DND-41 (cell line): ENCODE results near the gene C14orf93.

ENCODE experiments used
- ATAC-seq: fragments of 200-7000 bp; cut with Tn5 transposase; 3 replicates; pipeline ENCODE4 v1.9.1; 2021; ENCODE audit warnings: low read depth; ENCODE audit not compliant: insufficient read depth
- DNase-seq: peaks from one replicate; pipeline ENCODE4 v3.0.0-alpha.2; 2020
- H2AFZ ChIP-seq: 2 replicates; pipeline ENCODE4 v1.6.0; 2012; ENCODE audit warnings: low read depth, low read length
- H3K27ac ChIP-seq: 2 replicates; pipeline ENCODE4 v1.5.1; 2012; ENCODE audit warnings: low read length, inconsistent platforms
- H3K27me3 ChIP-seq: fragments of 200-600 bp; sonication (generic); 2 replicates; pipeline ENCODE4 v1.6.0; 2012; ENCODE audit warnings: low read length, mild to moderate bottlenecking, inconsistent platforms; ENCODE audit not compliant: insufficient read depth, poor library complexity
- H3K36me3 ChIP-seq: 2 replicates; pipeline ENCODE4 v1.5.1; 2012; ENCODE audit warnings: low read length, inconsistent platforms; ENCODE audit not compliant: insufficient read depth
- H3K4me1 ChIP-seq: 2 replicates; pipeline ENCODE4 v1.5.1; 2012; ENCODE audit warnings: mild to moderate bottlenecking, low read length; ENCODE audit not compliant: insufficient read depth
- H3K4me2 ChIP-seq: 2 replicates; pipeline ENCODE4 v1.6.0; 2012; ENCODE audit warnings: mild to moderate bottlenecking, moderate library complexity, low read length, inconsistent platforms; ENCODE audit not compliant: insufficient read depth
- H3K4me3 ChIP-seq, 2 experiments: fragments of 200-600 bp in 1 of 2; shearing (Covaris generic) in 1 of 2; 2 replicates each; pipeline ENCODE4 v1.5.1; 2012 to 2016; ENCODE audit warnings: inconsistent platforms in 2 of 2, low read length in 2 of 2, mild to moderate bottlenecking in 2 of 2, low read depth in 1 of 2, moderate library complexity in 1 of 2
- H3K79me2 ChIP-seq: 2 replicates; pipeline ENCODE4 v1.6.0; 2012; ENCODE audit warnings: low read length, inconsistent platforms; ENCODE audit not compliant: insufficient read depth
- H3K9ac ChIP-seq: 2 replicates; pipeline ENCODE4 v1.6.0; 2012; ENCODE audit warnings: low read depth, mild to moderate bottlenecking, inconsistent platforms, low read length, moderate library complexity
- H3K9me3 ChIP-seq: 2 replicates; pipeline ENCODE4 v1.5.1; 2012; ENCODE audit warnings: low read length, moderate library complexity, mild to moderate bottlenecking, inconsistent platforms; ENCODE audit not compliant: insufficient read depth, severe bottlenecking
- H4K20me1 ChIP-seq: 2 replicates; pipeline ENCODE4 v1.6.0; 2012; ENCODE audit warnings: low read length; ENCODE audit not compliant: insufficient read depth
- CTCF ChIP-seq: IDR thresholded peaks from 2 replicates; pipeline ENCODE4 v1.5.1; 2012; ENCODE audit warnings: borderline replicate concordance, low read length, moderate library complexity, mild to moderate bottlenecking; ENCODE audit not compliant: poor library complexity, severe bottlenecking; ENCODE audit errors: extremely low read depth
- EZH2 ChIP-seq: IDR thresholded peaks from 3 replicates; pipeline ENCODE4 v1.6.1; 2012; ENCODE audit warnings: borderline replicate concordance, low read depth, mild to moderate bottlenecking, moderate library complexity, low read length, inconsistent platforms; ENCODE audit not compliant: severe bottlenecking

Gene C14orf93

GRCh38 chr14:23021434-23021833, 11.5 kb upstream of the C14orf93 start:
- Histone ChIP-seq H3K36me3 (peaks cover 24% of the 10 kb centered on the region), H3K9ac (no peak overlapping the region), H2AFZ (no peak overlapping the region), H3K27me3 (no peaks in the 10 kb centered on the region), H3K9me3 (no peaks in the 10 kb centered on the region), H3K79me2 (no peaks in the 10 kb centered on the region), H3K4me1 (no peaks in the 10 kb centered on the region), H4K20me1 (peaks cover 6% of the 10 kb centered on the region; the same call in 1 of the 2 replicates), H3K4me2 (no peak overlapping the region), H3K27ac (no peak overlapping the region), H3K4me3 (no peak overlapping the region)
- no peak for DNase-seq
- TF ChIP-seq CTCF (no peak), EZH2 (no peak)
- ATAC-seq = no peak

DNA sequence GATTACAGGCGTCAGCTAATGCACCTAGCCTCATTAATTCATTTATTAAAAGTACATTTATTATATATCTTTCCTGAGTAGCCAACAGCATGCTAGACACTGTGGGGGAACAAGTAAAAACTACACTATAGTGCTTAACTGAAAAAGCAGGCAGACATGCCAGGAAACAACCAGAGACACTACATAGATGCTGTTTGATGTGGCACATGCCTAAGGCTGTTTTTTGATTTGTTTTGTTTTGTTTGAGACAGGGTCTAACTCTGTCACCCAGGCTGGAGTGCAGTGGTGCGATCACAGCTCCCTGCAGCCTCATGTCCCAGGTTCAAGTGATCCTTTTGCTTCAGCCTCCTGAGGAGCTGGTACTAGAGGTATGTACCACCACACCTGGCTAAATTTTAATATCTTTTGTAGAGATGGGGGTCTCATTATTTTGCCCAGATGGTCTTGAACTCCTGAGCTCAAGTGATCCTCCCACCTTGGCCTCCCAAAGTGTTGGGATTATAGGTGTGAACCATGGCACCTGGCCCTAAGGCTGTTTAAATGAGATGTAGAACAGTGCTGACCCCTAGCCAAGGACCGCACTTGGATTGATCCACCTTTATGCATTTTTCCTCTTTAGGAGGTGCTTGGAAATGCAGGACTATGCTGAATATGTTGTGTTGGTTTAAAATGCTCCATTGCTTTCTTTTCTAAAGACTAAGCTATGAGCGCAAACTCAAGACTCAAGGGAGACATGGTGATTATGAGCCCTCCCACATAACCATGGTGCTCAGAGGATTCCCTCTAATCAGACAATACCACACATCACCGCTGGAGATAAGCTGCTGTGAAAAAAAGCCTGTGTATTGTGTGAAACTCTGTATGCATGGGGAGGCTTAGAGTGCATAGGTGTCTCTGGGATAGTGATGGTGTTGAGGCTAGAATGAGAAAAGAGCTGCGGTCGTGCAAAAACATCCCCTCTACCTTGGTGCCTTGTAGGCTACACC, 10.5 kb upstream of the C14orf93 start:
- TF ChIP-seq CTCF = no peak
- TF ChIP-seq EZH2 = no peak
- Histone ChIP-seq H4K20me1 (peaks cover under 1% of the 10 kb centered on the region; the same call in 1 of the 2 replicates), H3K36me3 (peaks cover 14% of the 10 kb centered on the region), H3K9ac (no peak overlapping the region), H3K4me1 (no peaks in the 10 kb centered on the region), H3K27ac (no peak overlapping the region), H3K4me3 (no peak overlapping the region), H2AFZ (no peak overlapping the region), H3K27me3 (no peaks in the 10 kb centered on the region), H3K9me3 (no peaks in the 10 kb centered on the region), H3K4me2 (no peak overlapping the region), H3K79me2 (no peaks in the 10 kb centered on the region)
- ATAC-seq (no peak), DNase-seq (no peak)

DNA sequence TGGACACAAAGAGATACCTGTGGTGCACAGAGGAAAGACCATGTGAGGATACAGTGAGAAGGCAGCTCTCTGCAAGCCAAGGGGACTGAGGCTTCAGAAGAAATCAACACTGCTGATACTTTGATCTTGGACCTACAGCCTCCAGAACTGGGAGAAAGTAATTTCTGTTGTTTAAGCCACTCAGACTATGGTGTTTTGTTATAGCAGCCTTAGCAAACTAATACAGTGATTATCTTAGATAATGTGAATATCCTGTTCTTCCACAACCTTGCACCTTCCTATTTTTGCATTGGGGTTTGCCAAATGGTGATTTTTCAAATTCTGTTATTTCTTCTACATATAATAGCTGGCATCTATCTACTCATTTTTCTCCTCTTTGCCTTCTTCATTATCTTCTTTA, 8.2 kb upstream of the C14orf93 start:
- no peak overlapping the region for H2AFZ ChIP-seq
- H3K79me2 ChIP-seq = no peaks in the 10 kb centered on the region
- H3K9me3 ChIP-seq = no peaks in the 10 kb centered on the region
- H3K9ac ChIP-seq = no peak overlapping the region
- H3K4me1 ChIP-seq = no peaks in the 10 kb centered on the region
- no peaks in the 10 kb centered on the region for H4K20me1 ChIP-seq
- no peak overlapping the region for H3K27ac ChIP-seq
- H3K4me2 ChIP-seq = no peak overlapping the region
- TF ChIP-seq EZH2 = no peak
- no peak overlapping the region for H3K4me3 ChIP-seq
- no peak for DNase-seq
- ATAC-seq = no peak
- H3K27me3 ChIP-seq = no peaks in the 10 kb centered on the region
- 0 out of 2 replicates have a peak, but pooled peaks cover 3% of the 10 kb centered on the region for H3K36me3 ChIP-seq

DNA sequence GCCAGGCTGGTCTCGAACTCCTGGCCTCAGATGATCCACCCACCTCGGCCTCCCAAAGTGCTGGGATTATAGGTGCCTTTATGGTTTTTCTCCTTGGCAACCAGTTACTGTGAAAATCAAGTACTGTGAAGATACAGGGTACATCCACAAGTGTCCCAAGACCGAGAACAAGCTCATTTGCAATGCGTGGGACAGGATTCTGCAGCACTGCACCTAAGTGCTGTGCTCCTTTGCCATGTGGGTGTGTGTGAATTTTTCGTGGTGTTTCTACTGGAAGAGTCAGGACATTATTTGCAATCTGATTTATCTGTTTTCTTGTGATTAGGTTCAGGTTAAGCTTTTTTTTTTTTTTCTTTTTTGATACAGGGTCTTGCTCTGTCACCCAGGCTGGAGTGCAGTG, 7.1 kb upstream of the C14orf93 start:
- no peak for DNase-seq
- H2AFZ ChIP-seq = no peak overlapping the region
- no peak overlapping the region for H3K4me2 ChIP-seq
- no peaks in the 10 kb centered on the region for H3K9me3 ChIP-seq
- no peak for ATAC-seq
- no peaks in the 10 kb centered on the region for H4K20me1 ChIP-seq
- H3K79me2 ChIP-seq = no peaks in the 10 kb centered on the region
- H3K9ac ChIP-seq = no peak overlapping the region
- H3K27ac ChIP-seq = no peak overlapping the region
- no peak overlapping the region for H3K4me3 ChIP-seq
- H3K4me1 ChIP-seq = no peaks in the 10 kb centered on the region
- 0 out of 2 replicates have a peak, but pooled peaks cover 3% of the 10 kb centered on the region for H3K36me3 ChIP-seq
- H3K27me3 ChIP-seq = no peaks in the 10 kb centered on the region
- no peak for TF ChIP-seq CTCF
- no peak for TF ChIP-seq EZH2
